Measurements from ENCODE around the gene PRAMEF4.
"Not testable (repeated sequence)": the region's sequence is repeated elsewhere in the genome, so short reads cannot be mapped to it uniquely, and the experiment has no call there.

Gene PRAMEF4

GRCh38 chr1:12856786-12857185 lies 29.2 kb downstream of the PRAMEF4 start, which contains the start of gene PRAMEF2:
TSS of gene PRAMEF2 (plus strand) at chr1:12857086. CDS start at chr1:12859010, 1,924 bp downstream.
- H3K79me2 ChIP-seq (ENCODE audit: low read length); H3K9ac ChIP-seq (ENCODE audit: low read length); H3K9me3 ChIP-seq (ENCODE audit: insufficient read depth, low read length); H3K4me2 ChIP-seq (ENCODE audit: low read length); H3K27ac ChIP-seq (ENCODE audit: low read length); H4K20me1 ChIP-seq (ENCODE audit: insufficient read depth, low read length); H3K36me3 ChIP-seq (replicated peaks; ENCODE audit: low read depth, low read length); H3K27me3 ChIP-seq (ENCODE audit: low read depth, low read length); H3K4me3 ChIP-seq (ENCODE audit: low read length); H2AFZ ChIP-seq (ENCODE audit: low read depth, low read length); H3K4me1 ChIP-seq (ENCODE audit: low read length): not testable (repeated sequence)

- TF ChIP-seq CTCF (IDR thresholded peaks at IDR 0.05; ENCODE audit: low read depth, low read length) (no peak), EZH2phosphoT487 (IDR thresholded peaks at IDR 0.05; ENCODE audit: low read depth) (no peak)
- Histone ChIP-seq H3K4me2 (ENCODE audit: low read length) (no peak overlapping the region), H3K27me3 (ENCODE audit: low read depth, low read length) (no peaks in the 10 kb centered on the region), H2AFZ (ENCODE audit: low read depth, low read length) (no peak overlapping the region), H3K9me3 (ENCODE audit: insufficient read depth, low read length) (no peaks in the 10 kb centered on the region), H3K36me3 (replicated peaks; ENCODE audit: low read depth, low read length) (no peaks in the 10 kb centered on the region), H3K4me3 (ENCODE audit: low read length) (no peak overlapping the region), H3K79me2 (ENCODE audit: low read length) (no peaks in the 10 kb centered on the region), H3K9ac (ENCODE audit: low read length) (no peak overlapping the region), H3K27ac (ENCODE audit: low read length) (no peak overlapping the region), H3K4me1 (ENCODE audit: low read length) (no peaks in the 10 kb centered on the region), H4K20me1 (ENCODE audit: insufficient read depth, low read length) (no peaks in the 10 kb centered on the region)
Measured at GRCh38 chr1:12851779-12852178, 34.2 kb downstream of the PRAMEF4 start.

- H3K4me1 ChIP-seq (ENCODE audit: low read length); H2AFZ ChIP-seq (ENCODE audit: low read depth, low read length); H3K79me2 ChIP-seq (ENCODE audit: low read length); H3K27me3 ChIP-seq (ENCODE audit: low read depth, low read length); H3K36me3 ChIP-seq (replicated peaks; ENCODE audit: low read depth, low read length); H3K4me3 ChIP-seq (ENCODE audit: low read length); H4K20me1 ChIP-seq (ENCODE audit: insufficient read depth, low read length); H3K9me3 ChIP-seq (ENCODE audit: insufficient read depth, low read length); H3K27ac ChIP-seq (ENCODE audit: low read length); H3K9ac ChIP-seq (ENCODE audit: low read length); H3K4me2 ChIP-seq (ENCODE audit: low read length): not testable (repeated sequence)
Measured at GRCh38 chr1:12848620-12849019, 37.4 kb downstream of the PRAMEF4 start, which contains the start of gene HNRNPCL1. TSS of gene HNRNPCL1 (minus strand) at chr1:12848720. CDS start at chr1:12848289, 431 bp downstream.

- H3K27ac ChIP-seq (ENCODE audit: low read length); H4K20me1 ChIP-seq (ENCODE audit: insufficient read depth, low read length); H2AFZ ChIP-seq (ENCODE audit: low read depth, low read length); H3K4me3 ChIP-seq (ENCODE audit: low read length); H3K4me2 ChIP-seq (ENCODE audit: low read length); H3K79me2 ChIP-seq (ENCODE audit: low read length); H3K27me3 ChIP-seq (ENCODE audit: low read depth, low read length); H3K36me3 ChIP-seq (replicated peaks; ENCODE audit: low read depth, low read length); H3K9me3 ChIP-seq (ENCODE audit: insufficient read depth, low read length); H3K4me1 ChIP-seq (ENCODE audit: low read length); H3K9ac ChIP-seq (ENCODE audit: low read length): not testable (repeated sequence)
Measured at GRCh38 chr1:12833251-12833650, 52.8 kb downstream of the PRAMEF4 start.

GRCh38 chr1:12831310-12831709 lies 54.7 kb downstream of the PRAMEF4 start, which contains the start of gene PRAMEF11:
TSS of gene PRAMEF11 (minus strand) at chr1:12831410. CDS start at chr1:12828789, 2,621 bp downstream.
- not testable (repeated sequence) for H3K4me1 ChIP-seq (ENCODE audit: low read length); H3K27ac ChIP-seq (ENCODE audit: low read length); H3K9ac ChIP-seq (ENCODE audit: low read length); H3K36me3 ChIP-seq (replicated peaks; ENCODE audit: low read depth, low read length); H4K20me1 ChIP-seq (ENCODE audit: insufficient read depth, low read length); H3K9me3 ChIP-seq (ENCODE audit: insufficient read depth, low read length); H3K27me3 ChIP-seq (ENCODE audit: low read depth, low read length); H3K4me2 ChIP-seq (ENCODE audit: low read length); H3K4me3 ChIP-seq (ENCODE audit: low read length); H2AFZ ChIP-seq (ENCODE audit: low read depth, low read length); H3K79me2 ChIP-seq (ENCODE audit: low read length)

All from OCI-LY3 (cell line).